ENCODE data around the gene NCOA5.

DNA sequence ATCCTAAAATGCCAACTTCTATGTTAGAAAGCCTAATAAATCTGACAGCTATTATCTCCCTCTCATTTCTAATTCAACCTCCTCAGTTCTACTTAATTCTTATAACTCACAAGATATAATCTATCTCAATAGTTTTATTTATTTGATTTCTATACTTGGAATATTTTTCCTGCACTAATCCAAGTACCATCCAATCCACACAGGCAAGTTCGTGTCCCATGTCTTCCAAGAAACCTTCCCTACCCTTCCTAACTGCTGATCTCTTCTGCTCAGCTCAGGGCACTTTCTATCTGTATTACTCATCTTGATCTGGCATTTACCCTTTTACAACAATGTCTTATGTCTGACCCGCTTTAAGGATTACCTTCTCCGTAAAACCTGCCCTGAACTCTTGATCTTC lies 18.2 kb downstream of the NCOA5 start:
- TF ChIP-seq POLR2A (IDR thresholded peaks at IDR 0.05) (no peak), POLR2AphosphoS5 (IDR thresholded peaks at IDR 0.05) (no peak)
